HepG2 (cell line): ENCODE data around the gene PRKN. TPM values are rescaled to one million over a fixed set of nuclear protein-coding genes. Genes with fewer than 3 reads are reported as not detected.
A peak's percentile ranks its signal among the peaks of the same experiment; 100 is the strongest.

ENCODE experiments used
- ATAC-seq: fragments of 200-7000 bp; cut with Tn5 transposase; 3 replicates; pipeline ENCODE4 v1.9.1; 2020; ENCODE audit warnings: mild to moderate bottlenecking, moderate library complexity
- BruUV-seq: library from RNA; stranded (reverse); fragments of 400-500 nt; replicated peaks from 2 replicates; lab custom pipeline; 2021; lab: Mats Ljungman, UMichigan
- CTCF ChIA-PET: fragments of 300-600 bp; formaldehyde crosslinking; extraction: SDS; loops from one replicate; lab custom pipeline; 2021; ENCODE audit warnings: low total read pairs, inconsistent platforms, low intra/inter-chr PET ratio; lab: Yijun Ruan, JAX
- POLR2A ChIA-PET: fragments of 350-600 bp; sonication (Branson Sonifier 250); formaldehyde crosslinking; loops from one replicate; lab custom pipeline; 2020; ENCODE audit warnings: antibody characterized with exemption, inconsistent platforms; lab: Yijun Ruan, JAX
- DNase-seq: peaks from one replicate; pipeline ENCODE4 v3.0.0-alpha.2; 2015; ENCODE audit warnings: low spot score
- FAIRE-seq: peaks from 3 replicates; lab custom pipeline; 2011; peaks lifted over from hg19 to GRCh38; lab: Jason Lieb, UNC
- H2AFZ ChIP-seq: one replicate; pipeline ENCODE4 v1.6.1; 2011; ENCODE audit warnings: low read length, inconsistent platforms
- H3K27ac ChIP-seq: fragments of 300-600 bp; 3 replicates; pipeline ENCODE4 v1.8.0; 2011; ENCODE audit warnings: mixed run types, mild to moderate bottlenecking, mixed read lengths, low read length, inconsistent platforms; ENCODE audit not compliant: insufficient read depth; ENCODE audit errors: extremely low read length
- H3K27me3 ChIP-seq, 2 experiments: fragments of 200-600 bp in 1 of 2; 2 replicates in 1 of 2; 3 replicates in 1 of 2; pipeline versions ENCODE4 v1.6.0 to v1.8.0; 2011; ENCODE audit warnings: low read length in 2 of 2, mild to moderate bottlenecking in 2 of 2, moderate library complexity in 2 of 2, inconsistent platforms in 1 of 2; ENCODE audit not compliant: insufficient read depth in 2 of 2, control insufficient read depth in 1 of 2
- H3K36me3 ChIP-seq, 2 experiments: fragments of 200-600 bp in 1 of 2; replicated peaks in 1 of 2; 2 replicates in 1 of 2; 3 replicates in 1 of 2; pipeline versions ENCODE4 v1.5.1 to v1.8.0; 2011; ENCODE audit warnings: low read length in 2 of 2, inconsistent platforms in 1 of 2; ENCODE audit not compliant: insufficient read depth in 2 of 2, control insufficient read depth in 1 of 2
- H3K4me1 ChIP-seq: 2 replicates; pipeline ENCODE4 v1.5.1; 2012; ENCODE audit warnings: low read length, inconsistent platforms; ENCODE audit not compliant: insufficient read depth
- H3K4me2 ChIP-seq: 2 replicates; pipeline ENCODE4 v1.6.0; 2011; ENCODE audit warnings: low read depth, low read length, inconsistent platforms
- H3K4me3 ChIP-seq, 3 experiments: fragments of 200-600 bp in 1 of 3; sonication (generic), shearing (Covaris generic) in 1 of 3; replicated peaks in 1 of 3; 2 replicates each; pipeline ENCODE4 v1.5.1; 2011 to 2016; ENCODE audit warnings: low read length in 3 of 3, inconsistent platforms in 2 of 3, low read depth in 2 of 3, mild to moderate bottlenecking in 2 of 3, control low read depth in 1 of 3, mixed read lengths in 1 of 3; ENCODE audit not compliant: insufficient read depth in 1 of 3
- H3K79me2 ChIP-seq: one replicate; pipeline ENCODE4 v1.6.1; 2011; ENCODE audit warnings: low read length, inconsistent platforms; ENCODE audit not compliant: insufficient read depth
- H3K9ac ChIP-seq: 2 replicates; pipeline ENCODE4 v1.6.0; 2011; ENCODE audit warnings: mild to moderate bottlenecking, low read depth, low read length, inconsistent platforms; ENCODE audit not compliant: insufficient read depth
- H3K9me3 ChIP-seq: 2 replicates; pipeline ENCODE4 v1.5.1; 2012; ENCODE audit warnings: mild to moderate bottlenecking, low read length
- H4K20me1 ChIP-seq: 2 replicates; pipeline ENCODE4 v1.6.0; 2011; ENCODE audit warnings: inconsistent platforms, mild to moderate bottlenecking, low read length, moderate library complexity; ENCODE audit not compliant: insufficient read depth
- FOXK1 ChIP-seq: sonication (generic); formaldehyde crosslinking; IDR thresholded peaks from 2 replicates; pipeline ENCODE4 v1.4.0; 2020; ENCODE audit warnings: low read depth, missing genetic modification reagents, borderline replicate concordance
- IRF2 ChIP-seq: IDR thresholded peaks from 2 replicates; pipeline ENCODE4 v1.6.1; 2018; ENCODE audit warnings: missing genetic modification reagents, missing compliant biosample characterization
- MBNL3 ChIP-seq: fragments of 250-450 bp; sonication (Bioruptor Pico); conservative IDR thresholded peaks from 2 replicates; pipeline ENCODE4 v1.8.0; 2022; ENCODE audit warnings: mild to moderate bottlenecking, inconsistent platforms
- NAIF1 ChIP-seq: sonication (generic); formaldehyde crosslinking; IDR thresholded peaks from 2 replicates; pipeline ENCODE4 v1.5.0; 2020; ENCODE audit warnings: mild to moderate bottlenecking, missing genetic modification reagents, borderline replicate concordance
- SALL1 ChIP-seq: sonication (generic); formaldehyde crosslinking; IDR thresholded peaks from 2 replicates; pipeline ENCODE4 v1.8.0; 2022; ENCODE audit warnings: mild to moderate bottlenecking, missing genetic modification reagents
- SIX1 ChIP-seq: sonication (generic); formaldehyde crosslinking; IDR thresholded peaks from 2 replicates; pipeline ENCODE4 v1.4.0; 2020; ENCODE audit warnings: missing genetic modification reagents, borderline replicate concordance
- SP1 ChIP-seq, 2 experiments: fragments of 450-650 bp in 1 of 2; sonication (generic) in 1 of 2; formaldehyde crosslinking in 1 of 2; IDR thresholded peaks; 2 replicates each; pipeline versions ENCODE4 v1.4.0 to v1.6.1; 2016 to 2020; ENCODE audit warnings: missing genetic modification reagents in 1 of 2
- TARDBP ChIP-seq: sonication (generic); formaldehyde crosslinking; IDR thresholded peaks from 2 replicates; pipeline ENCODE4 v1.8.0; 2022; ENCODE audit warnings: mild to moderate bottlenecking, missing genetic modification reagents
- THRA ChIP-seq: sonication (generic); formaldehyde crosslinking; IDR thresholded peaks from 2 replicates; pipeline ENCODE4 v1.4.0; 2020; ENCODE audit warnings: missing genetic modification reagents, borderline replicate concordance
- ZFP90 ChIP-seq: sonication (generic); formaldehyde crosslinking; IDR thresholded peaks from 2 replicates; pipeline ENCODE4 v1.8.0; 2022; ENCODE audit warnings: missing genetic modification reagents, mild to moderate bottlenecking, inconsistent platforms, borderline replicate concordance
- ZNF503 ChIP-seq: sonication (generic); formaldehyde crosslinking; IDR thresholded peaks from 2 replicates; pipeline ENCODE4 v1.4.0; 2020; ENCODE audit warnings: missing genetic modification reagents
- ZNF512B ChIP-seq: sonication (generic); formaldehyde crosslinking; IDR thresholded peaks from 2 replicates; pipeline ENCODE4 v1.5.1; 2020; ENCODE audit warnings: missing genetic modification reagents, mild to moderate bottlenecking, borderline replicate concordance
- WGBS: methylation state at CpG from one replicate; pipeline ENCODE4 v1.1.6; 2017; ENCODE audit warnings: low lambda C conversion rate; 5-methylcytosine and 5-hydroxymethylcytosine counted together
- in situ Hi-C: cut with HindIII; loops from 2 replicates; pipeline ENCODE4 v1.10.0; 2017; ENCODE audit warnings: low pct_unique_long_range_greater_than_20kb; ENCODE audit not compliant: extremely low pct_ligation_motif_present
- intact Hi-C: fragments of 100-400 bp; cut with micrococcal nuclease; formaldehyde crosslinking; loops from one replicate; pipeline ENCODE4 v1.10.0; 2022; ENCODE audit not compliant: unreplicated experiment
- polyA plus RNA-seq, 8 experiments: library from polyadenylated mRNA; depleted of rRNA in 3 of 8; stranded (reverse) in 7 of 8; unstranded in 1 of 8; fragments of >200 nt; fragmentation: Illumina TruSeq in 4 of 8; extraction: Trizol in 4 of 8; gene quantifications; 2 replicates each; pipeline versions ENCODE4 v1.2.1 to v1.2.3, GENCODE V29; 2011 to 2016; ENCODE audit warnings: low read depth in 4 of 8, missing spikeins in 1 of 8, mixed read lengths in 1 of 8; ENCODE audit not compliant: insufficient read depth in 1 of 8
- total RNA-seq, 5 experiments: library from RNA; depleted of rRNA; stranded (reverse); fragments of >200 nt; fragmentation: Illumina TruSeq; extraction: Trizol; gene quantifications; 2 replicates each; pipeline ENCODE4 v1.2.3, GENCODE V29; 2016; ENCODE audit warnings: low read depth in 1 of 5

The PRKN gene
- total and polyA plus RNA-seq, 2 of the 13 experiments (the other 11 are each of a cell fraction or from before 2014, with no cell fraction given), result 0.31 to 0.44 TPM

- TF ChIP-seq ZNF512B (CRISPR knock-in tag), result no peak
- no peak for TF ChIP-seq ZNF503
- TF ChIP-seq MBNL3 (CRISPR knock-in tag), result no peak
- TF ChIP-seq, all 625 proteins: peak for 0
Measured at GRCh38 chr6:161374971-161375873, 1352.3 kb downstream of the PRKN start (continued).

- DNase-seq (peak; percentile 53), ATAC-seq (peak; percentile 68), FAIRE-seq (peak; percentile 89)
- no peak overlapping the region for H3K9ac ChIP-seq
- POLR2A ChIA-PET, result no interaction called here
- no peaks in the 10 kb centered on the region for H3K4me1 ChIP-seq
- no peaks in the 10 kb centered on the region for H3K9me3 ChIP-seq
- in situ Hi-C loops, result loop anchor here (5.0 to 25.0 kb wide), 3 partner anchors 277 to 637 kb away; no protein-coding TSS in a partner anchor
- H3K4me2 ChIP-seq, result no peak overlapping the region
- no peaks in the 10 kb centered on the region for H3K79me2 ChIP-seq
- no peaks in the 10 kb centered on the region for H4K20me1 ChIP-seq
- no peaks in the 10 kb centered on the region for H3K27me3 ChIP-seq
- no peak overlapping the region for H3K4me3 ChIP-seq
- intact Hi-C loops, result loop anchor here (1.0 to 5.0 kb wide), 4 partner anchors 232 to 622 kb away; no protein-coding TSS in a partner anchor
- H2AFZ ChIP-seq, result no peak overlapping the region
- no TSS peak for BruUV-seq
- WGBS, result 28% methylated on average over 15 of the region's 15 CpGs
- no peaks in the 10 kb centered on the region for H3K36me3 ChIP-seq
- H3K27ac ChIP-seq, result no peak overlapping the region
- CTCF ChIA-PET, result interaction anchor here (1.1 to 2.5 kb wide), 7 partner anchors 368 to 643 kb away, joined by 3 to 48 read pairs (median 5); no protein-coding TSS in a partner anchor
- TF ChIP-seq SP1 (IDR thresholded peaks at IDR 0.05), result no peak; the same call in 1 of the 2 replicates
- TF ChIP-seq SP1 (CRISPR knock-in tag; IDR thresholded peaks at IDR 0.05), result no peak
- TF ChIP-seq IRF2 (CRISPR knock-in tag), result no peak
- TF ChIP-seq SALL1, result 0 out of 2 replicates have a peak, but pooled peaks have one; percentile 8
- TF ChIP-seq ZFP90, result no peak
- no peak for TF ChIP-seq NAIF1 (CRISPR knock-in tag)
- TF ChIP-seq SIX1 (CRISPR knock-in tag), result no peak
- TF ChIP-seq THRA, result no peak
- TF ChIP-seq TARDBP (CRISPR knock-in tag), result no peak
- TF ChIP-seq FOXK1 (CRISPR knock-in tag), result no peak
Measured at GRCh38 chr6:161373905-161374451, 1353.6 kb downstream of the PRKN start.
